ENCODE results near the gene FAM168A. TPM values are rescaled to one million over a fixed set of nuclear protein-coding genes. Genes with fewer than 3 reads are reported as not detected.
A peak's percentile ranks its signal among the peaks of the same experiment; 100 is the strongest.

Gene FAM168A
- polyA plus RNA-seq, 1 donor (not counting 4 experiments of a cell fraction or from before 2014, with no cell fraction given): 11.8 TPM

DNA sequence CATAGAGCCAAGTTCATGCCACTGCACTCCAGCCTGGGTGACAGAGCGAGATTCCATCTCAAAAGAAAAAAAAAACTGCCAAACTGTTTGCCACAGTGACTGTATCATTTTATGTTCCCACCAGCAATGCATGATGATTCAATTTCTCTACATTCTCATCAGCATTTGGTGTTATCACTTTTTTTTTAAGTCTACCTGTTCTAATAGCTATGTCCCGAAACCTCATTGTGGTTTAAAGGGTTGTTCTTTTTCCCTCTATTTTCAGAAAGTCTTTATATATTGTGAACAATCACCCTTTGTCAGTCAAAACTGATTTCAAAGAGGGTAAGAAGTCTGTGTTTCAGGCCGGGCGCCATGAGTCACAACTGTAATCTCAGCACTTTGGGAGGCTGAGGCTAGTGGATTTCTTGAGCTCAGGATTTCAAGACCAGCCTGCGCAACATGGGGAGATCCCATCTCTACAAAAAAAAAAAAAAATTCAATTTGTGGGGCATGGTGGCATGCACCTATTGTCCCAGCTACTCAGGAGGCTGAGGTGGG, 14.8 kb upstream of the FAM168A start:
- DNase-seq (ENCODE audit: low read depth, low spot score) (no peak), FAIRE-seq (no peak)
- TF ChIP-seq, protein P1, sequence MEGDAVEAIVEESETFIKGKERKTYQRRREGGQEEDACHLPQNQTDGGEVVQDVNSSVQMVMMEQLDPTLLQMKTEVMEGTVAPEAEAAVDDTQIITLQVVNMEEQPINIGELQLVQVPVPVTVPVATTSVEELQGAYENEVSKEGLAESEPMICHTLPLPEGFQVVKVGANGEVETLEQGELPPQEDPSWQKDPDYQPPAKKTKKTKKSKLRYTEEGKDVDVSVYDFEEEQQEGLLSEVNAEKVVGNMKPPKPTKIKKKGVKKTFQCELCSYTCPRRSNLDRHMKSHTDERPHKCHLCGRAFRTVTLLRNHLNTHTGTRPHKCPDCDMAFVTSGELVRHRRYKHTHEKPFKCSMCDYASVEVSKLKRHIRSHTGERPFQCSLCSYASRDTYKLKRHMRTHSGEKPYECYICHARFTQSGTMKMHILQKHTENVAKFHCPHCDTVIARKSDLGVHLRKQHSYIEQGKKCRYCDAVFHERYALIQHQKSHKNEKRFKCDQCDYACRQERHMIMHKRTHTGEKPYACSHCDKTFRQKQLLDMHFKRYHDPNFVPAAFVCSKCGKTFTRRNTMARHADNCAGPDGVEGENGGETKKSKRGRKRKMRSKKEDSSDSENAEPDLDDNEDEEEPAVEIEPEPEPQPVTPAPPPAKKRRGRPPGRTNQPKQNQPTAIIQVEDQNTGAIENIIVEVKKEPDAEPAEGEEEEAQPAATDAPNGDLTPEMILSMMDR (optimal IDR thresholded peaks at IDR 0.05 in 1 of 3, IDR thresholded peaks at IDR 0.05 in 1 of 3, conservative IDR thresholded peaks at IDR 0.05 in 1 of 3; ENCODE audit: extremely low read depth in 1 of 3, insufficient read depth in 2 of 3, low read length in 3 of 3): no peak
- no peak for TF ChIP-seq EZH2 (IDR thresholded peaks at IDR 0.05; ENCODE audit: low read length)
- no peak overlapping the region for H3K9ac ChIP-seq (ENCODE audit: control insufficient read depth, extremely low read depth, insufficient read depth, low read length)
- H3K27me3 ChIP-seq (ENCODE audit: control insufficient read depth, extremely low read depth, insufficient read depth, low read length): no peaks in the 10 kb centered on the region
- no peak overlapping the region for H3K4me3 ChIP-seq (ENCODE audit: control insufficient read depth in 2 of 3, extremely low read depth in 1 of 3, insufficient read depth in 2 of 3, low read depth in 1 of 3, low read length in 3 of 3)
- no peak overlapping the region for H3K27ac ChIP-seq (ENCODE audit: control insufficient read depth, insufficient read depth, low read length)
- dilution Hi-C loops (cut with MboI; ENCODE audit: extremely low pct_ligation_motif_present, low sequenced_read_pairs): no loop called here
- H3K36me3 ChIP-seq (ENCODE audit: control insufficient read depth in 2 of 2, extremely low read depth in 1 of 2, insufficient read depth in 2 of 2, low read length in 2 of 2): no peaks in the 10 kb centered on the region
- H4K20me1 ChIP-seq (ENCODE audit: control insufficient read depth, extremely low read depth, insufficient read depth, low read length): no peaks in the 10 kb centered on the region
- H3K9me1 ChIP-seq (ENCODE audit: control insufficient read depth, extremely low read depth, insufficient read depth, low read length): no peaks in the 10 kb centered on the region
- H2AFZ ChIP-seq (ENCODE audit: control insufficient read depth, low read length): no peak overlapping the region
- H3K9me3 ChIP-seq (ENCODE audit: control insufficient read depth, low read depth, low read length): no peaks in the 10 kb centered on the region
- no peaks in the 10 kb centered on the region for H3K4me1 ChIP-seq (ENCODE audit: control insufficient read depth, extremely low read depth, insufficient read depth, low read length)
- no peak overlapping the region for H3K4me2 ChIP-seq (ENCODE audit: control insufficient read depth, extremely low read depth, insufficient read depth, low read depth, low read length)
- H3K79me2 ChIP-seq (ENCODE audit: control insufficient read depth, insufficient read depth, low read length): no peaks in the 10 kb centered on the region

DNA sequence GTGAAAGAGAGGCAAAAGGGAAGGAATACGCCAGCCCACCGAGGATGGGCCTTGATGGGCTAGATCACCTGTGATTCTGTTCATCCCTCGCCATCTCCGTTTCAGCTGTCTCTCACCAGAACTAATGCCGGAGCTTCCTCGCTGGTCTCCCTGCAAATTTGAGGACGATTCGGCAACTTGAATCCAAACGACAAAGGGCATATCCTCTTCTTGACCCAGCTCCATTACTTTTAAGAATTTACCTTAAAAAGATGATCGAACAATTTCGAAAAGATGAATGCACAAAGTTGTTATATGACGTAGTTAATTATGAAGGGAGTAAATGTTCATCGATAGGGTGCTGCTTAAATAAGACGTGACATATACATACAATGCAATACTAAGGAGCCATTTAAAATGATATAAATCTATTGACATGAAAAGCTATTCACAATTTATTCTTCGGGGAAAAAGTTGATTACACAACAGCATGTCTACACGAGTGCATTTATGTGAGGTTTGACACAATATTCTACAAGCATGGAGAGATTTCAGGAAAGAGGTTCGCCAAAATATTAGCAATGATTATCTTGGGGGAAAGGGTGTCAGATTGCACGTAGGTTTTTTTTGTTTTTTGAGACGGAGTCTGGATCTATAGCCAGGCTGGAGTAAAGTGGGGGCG, 937 bp upstream of the FAM168A start:
- no peaks in the 10 kb centered on the region for H4K20me1 ChIP-seq (ENCODE audit: control insufficient read depth, extremely low read depth, insufficient read depth, low read length)
- no peak for FAIRE-seq
- peak overlapping the region; percentile 89 for H3K4me2 ChIP-seq (ENCODE audit: control insufficient read depth, extremely low read depth, insufficient read depth, low read depth, low read length)
- peak overlapping the region; percentile 73 for H3K9ac ChIP-seq (ENCODE audit: control insufficient read depth, extremely low read depth, insufficient read depth, low read length)
- peak overlapping the region; percentile 59 for H3K27ac ChIP-seq (ENCODE audit: control insufficient read depth, insufficient read depth, low read length)
- peaks cover 27% of the 10 kb centered on the region for H3K79me2 ChIP-seq (ENCODE audit: control insufficient read depth, insufficient read depth, low read length)
- no peaks in the 10 kb centered on the region for H3K9me1 ChIP-seq (ENCODE audit: control insufficient read depth, extremely low read depth, insufficient read depth, low read length)
- dilution Hi-C loops (cut with MboI; ENCODE audit: extremely low pct_ligation_motif_present, low sequenced_read_pairs): no loop called here
- DNase-seq (ENCODE audit: low read depth, low spot score): no peak
- H3K9me3 ChIP-seq (ENCODE audit: control insufficient read depth, low read depth, low read length): no peaks in the 10 kb centered on the region
- peak overlapping the region; percentile 74 to 92 (median 89) for H3K4me3 ChIP-seq (ENCODE audit: control insufficient read depth in 2 of 3, extremely low read depth in 1 of 3, insufficient read depth in 2 of 3, low read depth in 1 of 3, low read length in 3 of 3)
- TF ChIP-seq, protein P1 (optimal IDR thresholded peaks at IDR 0.05 in 1 of 3, IDR thresholded peaks at IDR 0.05 in 1 of 3, conservative IDR thresholded peaks at IDR 0.05 in 1 of 3; ENCODE audit: extremely low read depth in 1 of 3, insufficient read depth in 2 of 3, low read length in 3 of 3): no peak
- TF ChIP-seq EZH2 (IDR thresholded peaks at IDR 0.05; ENCODE audit: low read length): no peak
- no peaks in the 10 kb centered on the region for H3K27me3 ChIP-seq (ENCODE audit: control insufficient read depth, extremely low read depth, insufficient read depth, low read length)
- H3K36me3 ChIP-seq (ENCODE audit: control insufficient read depth in 2 of 2, extremely low read depth in 1 of 2, insufficient read depth in 2 of 2, low read length in 2 of 2): no peaks in the 10 kb centered on the region
- peaks cover 11% of the 10 kb centered on the region for H3K4me1 ChIP-seq (ENCODE audit: control insufficient read depth, extremely low read depth, insufficient read depth, low read length)
- peak overlapping the region; percentile 97 for H2AFZ ChIP-seq (ENCODE audit: control insufficient read depth, low read length)

Data from keratinocyte (primary cell).